ENCODE measurements around the gene OPN5. TPM values are rescaled to one million over a fixed set of nuclear protein-coding genes. Genes with fewer than 3 reads are reported as not detected.

Gene OPN5
- total and polyA plus RNA-seq, 11 donors: 0.11 to 0.89 (median 0.45) TPM; not detected in 3

DNA sequence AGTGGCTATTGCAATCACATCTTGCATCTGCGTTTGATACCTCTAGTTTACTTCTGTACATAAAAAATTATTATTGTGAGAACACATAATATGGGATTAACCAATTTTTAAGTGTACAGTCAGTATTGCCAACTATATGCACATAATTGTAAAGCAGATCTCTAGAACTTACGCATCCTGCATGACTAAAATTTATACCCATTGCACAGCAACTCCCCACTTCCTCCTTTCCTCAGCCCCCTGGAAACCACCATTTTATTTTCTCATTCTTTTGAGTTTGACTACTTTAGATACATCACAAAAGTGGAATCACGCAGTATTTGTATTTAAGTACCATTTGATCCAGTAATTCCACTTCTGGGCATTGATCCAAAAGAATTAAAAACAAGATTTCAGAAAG lies 19.3 kb upstream of the OPN5 start:
- intact Hi-C loops (cut with DNase I): no loop called here
- TF ChIP-seq POLR2A (IDR thresholded peaks at IDR 0.05): no peak
- TF ChIP-seq, protein P1, sequence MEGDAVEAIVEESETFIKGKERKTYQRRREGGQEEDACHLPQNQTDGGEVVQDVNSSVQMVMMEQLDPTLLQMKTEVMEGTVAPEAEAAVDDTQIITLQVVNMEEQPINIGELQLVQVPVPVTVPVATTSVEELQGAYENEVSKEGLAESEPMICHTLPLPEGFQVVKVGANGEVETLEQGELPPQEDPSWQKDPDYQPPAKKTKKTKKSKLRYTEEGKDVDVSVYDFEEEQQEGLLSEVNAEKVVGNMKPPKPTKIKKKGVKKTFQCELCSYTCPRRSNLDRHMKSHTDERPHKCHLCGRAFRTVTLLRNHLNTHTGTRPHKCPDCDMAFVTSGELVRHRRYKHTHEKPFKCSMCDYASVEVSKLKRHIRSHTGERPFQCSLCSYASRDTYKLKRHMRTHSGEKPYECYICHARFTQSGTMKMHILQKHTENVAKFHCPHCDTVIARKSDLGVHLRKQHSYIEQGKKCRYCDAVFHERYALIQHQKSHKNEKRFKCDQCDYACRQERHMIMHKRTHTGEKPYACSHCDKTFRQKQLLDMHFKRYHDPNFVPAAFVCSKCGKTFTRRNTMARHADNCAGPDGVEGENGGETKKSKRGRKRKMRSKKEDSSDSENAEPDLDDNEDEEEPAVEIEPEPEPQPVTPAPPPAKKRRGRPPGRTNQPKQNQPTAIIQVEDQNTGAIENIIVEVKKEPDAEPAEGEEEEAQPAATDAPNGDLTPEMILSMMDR (IDR thresholded peaks at IDR 0.05): no peak
- H3K9me3 ChIP-seq: peaks cover 0 to 14% (median 4%) of the 10 kb centered on the region in 12 donors
- ATAC-seq: no peak
- DNase-seq: no peak
- H3K36me3 ChIP-seq: no peaks in the 10 kb centered on the region
- H3K27me3 ChIP-seq: no peaks in the 10 kb centered on the region
- 91 to 97% (median 94%) methylated on average over 3 of the region's 3 CpGs for WGBS, 4 donors
- no peaks in the 10 kb centered on the region for H3K4me1 ChIP-seq
- no peak overlapping the region for H3K27ac ChIP-seq
- no peak overlapping the region for H3K4me3 ChIP-seq

DNA sequence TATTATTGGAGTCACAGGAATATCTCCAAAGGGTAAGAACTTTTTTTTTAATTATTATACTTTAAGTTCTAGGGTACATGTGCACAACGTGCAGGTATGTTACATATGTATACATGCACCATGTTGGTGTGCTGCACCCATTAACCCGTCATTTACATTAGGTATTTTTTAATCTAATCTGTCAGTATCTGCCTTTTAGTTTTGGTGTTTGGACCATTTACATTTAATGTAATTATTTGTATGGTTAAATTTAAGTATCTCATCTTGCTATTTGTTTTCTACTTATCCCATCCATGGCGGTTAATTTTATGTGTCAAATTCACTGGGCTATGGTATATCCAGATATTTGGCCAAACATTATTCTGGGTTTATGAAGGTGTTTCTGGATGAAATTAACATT lies 15.4 kb upstream of the OPN5 start:
- H3K27me3 ChIP-seq: no peaks in the 10 kb centered on the region
- no peak overlapping the region for H3K27ac ChIP-seq
- H3K36me3 ChIP-seq: no peaks in the 10 kb centered on the region
- intact Hi-C loops (cut with DNase I): no loop called here
- TF ChIP-seq, protein P1 (IDR thresholded peaks at IDR 0.05): no peak
- TF ChIP-seq POLR2A (IDR thresholded peaks at IDR 0.05): no peak
- ATAC-seq (no peak), DNase-seq (no peak)
- H3K9me3 ChIP-seq: peaks cover 0 to 14% (median 4%) of the 10 kb centered on the region in 12 donors
- 90 to 95% (median 93%) methylated on average over 3 of the region's 3 CpGs for WGBS, 4 donors
- no peaks in the 10 kb centered on the region for H3K4me1 ChIP-seq
- H3K4me3 ChIP-seq: no peak overlapping the region

DNA sequence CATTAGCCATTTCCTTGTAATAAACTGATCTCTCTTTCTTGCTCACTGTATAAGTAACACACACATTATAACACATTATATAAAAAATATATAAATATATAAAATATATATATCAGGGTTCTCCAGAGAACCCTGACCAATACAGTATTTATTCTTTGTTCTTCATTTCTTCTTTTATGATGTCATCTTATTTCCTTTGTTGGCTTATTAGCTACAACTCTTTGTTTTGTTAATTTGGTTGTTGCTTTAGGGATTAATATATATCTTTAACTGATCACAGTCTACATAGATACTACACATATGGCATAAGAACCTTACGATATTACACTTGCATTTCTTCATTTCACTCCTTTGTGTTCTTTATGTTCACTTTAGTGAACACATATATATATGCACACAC lies 14.7 kb upstream of the OPN5 start:
- H3K27me3 ChIP-seq: no peaks in the 10 kb centered on the region
- no peak for TF ChIP-seq POLR2A (IDR thresholded peaks at IDR 0.05)
- TF ChIP-seq, protein P1 (IDR thresholded peaks at IDR 0.05): no peak
- H3K4me3 ChIP-seq: no peak overlapping the region
- H3K9me3 ChIP-seq: peaks cover 0 to 14% (median 4%) of the 10 kb centered on the region in 12 donors
- H3K4me1 ChIP-seq: no peaks in the 10 kb centered on the region
- intact Hi-C loops (cut with DNase I): no loop called here
- H3K36me3 ChIP-seq: no peaks in the 10 kb centered on the region
- H3K27ac ChIP-seq: no peak overlapping the region
- WGBS, 4 donors: 0 to 97% (median 51%) methylated on average over 1 of the region's 1 CpG
- ATAC-seq (no peak), DNase-seq (no peak)

DNA sequence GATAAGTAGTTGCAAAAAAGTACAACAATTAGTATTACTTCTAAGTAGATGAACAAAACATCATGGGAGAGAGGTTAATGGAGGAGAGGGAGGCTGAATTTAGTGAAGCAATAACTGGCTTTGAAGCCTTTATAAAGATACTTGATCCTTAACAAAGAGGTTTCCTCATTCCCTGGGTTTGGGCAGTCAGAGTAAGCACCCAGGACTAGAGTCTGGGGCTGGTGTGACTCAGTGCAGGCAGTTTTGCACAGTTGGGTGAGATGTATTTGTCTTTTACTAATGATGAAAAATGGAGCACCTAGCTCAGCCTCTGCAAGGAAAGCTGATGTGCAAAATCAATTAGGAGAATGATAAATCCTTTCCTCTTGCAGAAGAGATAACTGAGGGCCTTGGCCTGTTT lies 11.8 kb upstream of the OPN5 start:
- ATAC-seq (no peak), DNase-seq (no peak)
- H3K9me3 ChIP-seq: peaks cover 0 to 14% (median 4%) of the 10 kb centered on the region in 12 donors
- no peak overlapping the region for H3K4me3 ChIP-seq
- H3K27me3 ChIP-seq: no peaks in the 10 kb centered on the region
- TF ChIP-seq POLR2A (IDR thresholded peaks at IDR 0.05): no peak
- TF ChIP-seq, protein P1 (IDR thresholded peaks at IDR 0.05): no peak
- H3K4me1 ChIP-seq: no peaks in the 10 kb centered on the region
- intact Hi-C loops (cut with DNase I): no loop called here
- no peak overlapping the region for H3K27ac ChIP-seq
- no peaks in the 10 kb centered on the region for H3K36me3 ChIP-seq

Measured in heart left ventricle (tissue), 16 donors.